Measurements from ENCODE around the gene INTS3. TPM values are rescaled to one million over a fixed set of nuclear protein-coding genes. Genes with fewer than 3 reads are reported as not detected.
"Not testable (repeated sequence)": the region's sequence is repeated elsewhere in the genome, so short reads cannot be mapped to it uniquely, and the experiment has no call there.

INTS3 gene
- total RNA-seq, 1 donor from 2014 or later = 45.1 TPM

DNA sequence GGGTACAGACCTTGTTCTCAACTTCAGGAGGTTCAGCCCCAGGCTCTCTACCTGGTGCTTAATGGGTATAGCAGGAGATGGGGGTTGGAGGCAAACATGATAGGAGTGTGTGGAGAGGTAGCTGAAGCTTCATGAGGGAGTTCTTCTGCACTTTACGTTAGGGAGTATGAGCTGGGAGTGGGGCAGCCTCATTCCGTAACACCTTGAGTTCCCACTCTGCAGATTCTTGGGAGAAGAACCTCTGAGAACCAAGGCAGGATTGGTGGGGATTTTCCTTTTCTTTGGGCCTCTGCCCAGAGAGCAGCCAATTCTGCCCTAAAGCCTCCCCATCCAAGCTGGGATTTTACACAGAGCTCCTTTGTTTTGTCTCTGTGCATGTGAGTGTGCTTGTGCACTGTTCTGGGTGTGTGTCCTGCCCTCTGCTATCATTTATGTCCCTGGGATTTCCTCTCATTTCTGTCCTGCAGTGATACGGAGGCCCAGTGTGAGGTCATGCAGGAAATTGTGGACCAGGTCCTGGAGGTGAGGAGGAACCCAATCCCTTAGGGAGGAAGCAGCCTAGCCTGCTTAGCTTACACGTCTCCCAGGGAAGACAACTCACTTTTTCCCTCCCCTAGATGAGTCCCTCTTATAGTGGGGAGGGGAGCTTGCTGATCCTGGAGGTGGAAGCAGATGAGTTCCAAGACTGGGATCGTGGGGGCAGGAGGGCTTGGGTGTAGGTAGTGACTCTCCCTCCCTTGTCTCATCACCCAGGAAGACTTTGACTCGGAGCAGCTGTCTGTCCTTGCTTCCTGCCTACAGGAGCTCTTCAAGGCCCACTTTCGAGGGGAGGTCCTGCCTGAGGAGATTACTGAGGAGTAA is 35.7 kb downstream of the INTS3 start:
- no peak for DNase-seq (ENCODE audit: low spot score)
- Histone ChIP-seq H3K9me3 (ENCODE audit: low read depth) (no peaks in the 10 kb centered on the region), H3K4me2 (no peak overlapping the region), H3K27ac (no peak overlapping the region), H3K27me3 (no peaks in the 10 kb centered on the region), H3K4me1 (no peaks in the 10 kb centered on the region), H3F3A (ENCODE audit: low read depth) (no peaks in the 10 kb centered on the region), H3K79me2 (ENCODE audit: low read depth) (no peaks in the 10 kb centered on the region), H3K36me3 (no peaks in the 10 kb centered on the region), H3K4me3 (no peak overlapping the region), H3K9ac (no peak overlapping the region), H4K20me1 (ENCODE audit: low read depth) (no peaks in the 10 kb centered on the region), H2AFZ (replicated peaks) (no peak overlapping the region)
- Mint-ChIP-seq H3K36me3 (peaks cover 35% of the 10 kb centered on the region), H3K9me3 (no peaks in the 10 kb centered on the region), H3K27me3 (ENCODE audit: insufficient read depth, low read depth) (peaks cover 2% of the 10 kb centered on the region), H3K27ac (no peak overlapping the region), H3K4me3 (no peak overlapping the region), H3K4me1 (no peaks in the 10 kb centered on the region)
- TF ChIP-seq EZH2 (IDR thresholded peaks at IDR 0.05) (no peak), EZH2phosphoT487 (IDR thresholded peaks at IDR 0.05) (no peak)
- TF ChIP-seq, protein P1, sequence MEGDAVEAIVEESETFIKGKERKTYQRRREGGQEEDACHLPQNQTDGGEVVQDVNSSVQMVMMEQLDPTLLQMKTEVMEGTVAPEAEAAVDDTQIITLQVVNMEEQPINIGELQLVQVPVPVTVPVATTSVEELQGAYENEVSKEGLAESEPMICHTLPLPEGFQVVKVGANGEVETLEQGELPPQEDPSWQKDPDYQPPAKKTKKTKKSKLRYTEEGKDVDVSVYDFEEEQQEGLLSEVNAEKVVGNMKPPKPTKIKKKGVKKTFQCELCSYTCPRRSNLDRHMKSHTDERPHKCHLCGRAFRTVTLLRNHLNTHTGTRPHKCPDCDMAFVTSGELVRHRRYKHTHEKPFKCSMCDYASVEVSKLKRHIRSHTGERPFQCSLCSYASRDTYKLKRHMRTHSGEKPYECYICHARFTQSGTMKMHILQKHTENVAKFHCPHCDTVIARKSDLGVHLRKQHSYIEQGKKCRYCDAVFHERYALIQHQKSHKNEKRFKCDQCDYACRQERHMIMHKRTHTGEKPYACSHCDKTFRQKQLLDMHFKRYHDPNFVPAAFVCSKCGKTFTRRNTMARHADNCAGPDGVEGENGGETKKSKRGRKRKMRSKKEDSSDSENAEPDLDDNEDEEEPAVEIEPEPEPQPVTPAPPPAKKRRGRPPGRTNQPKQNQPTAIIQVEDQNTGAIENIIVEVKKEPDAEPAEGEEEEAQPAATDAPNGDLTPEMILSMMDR (IDR thresholded peaks at IDR 0.05) = no peak

DNA sequence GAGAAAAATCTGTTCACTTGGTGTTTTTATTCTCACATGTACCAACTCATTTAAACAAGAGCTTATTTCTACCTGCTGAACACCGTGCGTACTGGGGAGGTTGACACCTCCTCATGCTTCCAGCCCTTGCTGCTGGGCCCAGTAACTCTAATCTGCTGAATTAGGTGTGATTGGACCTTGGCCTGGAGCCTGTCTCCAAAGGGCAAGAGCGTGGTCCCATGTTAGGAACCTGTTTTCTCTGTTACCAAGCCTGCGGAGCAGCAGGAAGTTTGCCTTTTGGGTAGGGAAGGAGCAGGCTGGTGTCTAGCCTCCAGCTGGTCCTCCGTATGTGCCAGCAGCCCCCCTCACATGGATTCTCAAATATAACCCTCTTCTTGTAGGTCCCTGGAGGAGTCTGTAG is 36.5 kb downstream of the INTS3 start:
- no peak overlapping the region for H3K27ac Mint-ChIP-seq
- Histone ChIP-seq H2AFZ (replicated peaks) (no peak overlapping the region), H4K20me1 (ENCODE audit: low read depth) (no peaks in the 10 kb centered on the region), H3F3A (ENCODE audit: low read depth) (no peaks in the 10 kb centered on the region), H3K79me2 (ENCODE audit: low read depth) (no peaks in the 10 kb centered on the region), H3K4me2 (no peak overlapping the region), H3K27ac (no peak overlapping the region), H3K4me1 (no peaks in the 10 kb centered on the region), H3K9ac (no peak overlapping the region), H3K36me3 (no peaks in the 10 kb centered on the region), H3K4me3 (no peak overlapping the region), H3K9me3 (ENCODE audit: low read depth) (no peaks in the 10 kb centered on the region), H3K27me3 (no peaks in the 10 kb centered on the region)
- peaks cover 2% of the 10 kb centered on the region for H3K27me3 Mint-ChIP-seq (ENCODE audit: insufficient read depth, low read depth)
- H3K4me1 Mint-ChIP-seq = no peaks in the 10 kb centered on the region
- H3K9me3 Mint-ChIP-seq = no peaks in the 10 kb centered on the region
- no peak overlapping the region for H3K4me3 Mint-ChIP-seq
- peaks cover 40% of the 10 kb centered on the region for H3K36me3 Mint-ChIP-seq
- no peak for DNase-seq (ENCODE audit: low spot score)
- TF ChIP-seq EZH2phosphoT487 (IDR thresholded peaks at IDR 0.05) (no peak), EZH2 (IDR thresholded peaks at IDR 0.05) (no peak)
- TF ChIP-seq, protein P1 (IDR thresholded peaks at IDR 0.05) = no peak

DNA sequence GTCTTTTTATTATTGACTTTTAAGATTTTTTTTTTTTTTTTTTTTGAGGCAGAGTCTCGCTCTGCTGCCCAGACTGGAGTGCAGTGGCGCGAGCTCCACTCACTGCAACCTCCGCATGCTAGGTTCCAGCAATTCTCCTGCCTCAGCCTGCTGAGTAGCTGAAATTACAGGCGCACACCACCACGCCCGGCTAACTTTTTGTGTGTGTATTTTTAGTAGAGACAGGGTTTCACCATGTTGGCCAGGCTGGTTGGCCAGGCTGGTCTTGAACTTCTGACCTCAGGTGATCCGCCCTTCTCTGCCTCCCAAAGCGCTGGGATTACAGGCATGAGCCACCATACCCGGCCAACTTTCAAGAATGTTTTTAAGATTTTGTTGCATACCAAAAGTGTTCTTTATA is 38.8 kb downstream of the INTS3 start:
- H3K4me1 ChIP-seq; H3K27me3 ChIP-seq; H3K79me2 ChIP-seq (ENCODE audit: low read depth); H2AFZ ChIP-seq (replicated peaks); H3K4me3 ChIP-seq; H3K9me3 ChIP-seq (ENCODE audit: low read depth); H3K4me1 Mint-ChIP-seq; H3K27ac ChIP-seq; H3K9ac ChIP-seq; H3F3A ChIP-seq (ENCODE audit: low read depth); H3K4me2 ChIP-seq; H3K9me3 Mint-ChIP-seq; H4K20me1 ChIP-seq (ENCODE audit: low read depth); H3K36me3 ChIP-seq; H3K27ac Mint-ChIP-seq; H3K4me3 Mint-ChIP-seq; H3K27me3 Mint-ChIP-seq (ENCODE audit: insufficient read depth, low read depth); DNase-seq (ENCODE audit: low spot score): not testable (repeated sequence)
- peaks cover 37% of the 10 kb centered on the region for H3K36me3 Mint-ChIP-seq

DNA sequence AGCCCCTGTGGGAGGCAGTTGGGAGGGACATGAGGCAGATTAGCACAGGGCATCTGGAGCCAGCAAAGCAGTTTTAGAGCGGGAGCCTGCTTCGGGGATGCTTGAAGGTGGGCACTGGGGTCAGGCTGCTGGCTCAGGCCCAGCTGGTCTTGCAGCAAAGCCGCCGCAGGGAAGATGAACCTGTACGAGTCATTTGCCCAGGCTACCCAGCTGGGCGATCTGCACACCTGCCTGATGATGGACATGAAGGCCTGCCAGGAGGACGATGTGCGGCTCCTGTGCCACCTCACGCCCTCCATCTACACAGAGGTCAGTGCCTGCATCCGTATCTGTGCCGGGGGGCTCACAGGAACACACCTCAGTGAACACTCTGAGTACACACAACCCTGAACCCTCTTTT is 39.7 kb downstream of the INTS3 start:
- Mint-ChIP-seq H3K27ac (no peak overlapping the region), H3K36me3 (peaks cover 35% of the 10 kb centered on the region), H3K4me1 (no peaks in the 10 kb centered on the region)

More for the DNA sequence above, 39.7 kb downstream of the INTS3 start:
- Histone ChIP-seq H3K4me1 (no peaks in the 10 kb centered on the region), H3K4me3 (no peak overlapping the region), H3K36me3 (no peaks in the 10 kb centered on the region), H3K9ac (no peak overlapping the region), H4K20me1 (ENCODE audit: low read depth) (peaks cover 6% of the 10 kb centered on the region), H2AFZ (replicated peaks) (no peak overlapping the region), H3K4me2 (no peak overlapping the region), H3K27ac (no peak overlapping the region), H3K27me3 (no peaks in the 10 kb centered on the region), H3F3A (ENCODE audit: low read depth) (no peaks in the 10 kb centered on the region), H3K79me2 (ENCODE audit: low read depth) (no peaks in the 10 kb centered on the region), H3K9me3 (ENCODE audit: low read depth) (no peaks in the 10 kb centered on the region)
- Mint-ChIP-seq H3K27me3 (ENCODE audit: insufficient read depth, low read depth) (peaks cover 2% of the 10 kb centered on the region), H3K4me3 (no peak overlapping the region), H3K9me3 (no peaks in the 10 kb centered on the region)
- TF ChIP-seq EZH2 (IDR thresholded peaks at IDR 0.05) = no peak
- TF ChIP-seq, protein P1 (IDR thresholded peaks at IDR 0.05) = no peak
- TF ChIP-seq EZH2phosphoT487 (IDR thresholded peaks at IDR 0.05) = no peak
- DNase-seq (ENCODE audit: low spot score) = no peak

All from neural progenitor cell (in vitro differentiated cells).